A549 treated with AZD9567 at 1 μM for 4 hours (cell line): ENCODE data around the gene RNF115. TPM values are rescaled to one million over a fixed set of nuclear protein-coding genes. Genes with fewer than 3 reads are reported as not detected.

Source experiments
- total RNA-seq: library from RNA; stranded (reverse); fragments of 200-300 nt; extraction: Qiagen RNA extraction; gene quantifications from 5 replicates; pipeline ENCODE4 v1.2.3, GENCODE V29; 2022; ENCODE audit not compliant: insufficient read depth

Gene RNF115
- 12.3 to 15.7 TPM (median 12.3 TPM) in 5 replicates for total RNA-seq

DNA sequence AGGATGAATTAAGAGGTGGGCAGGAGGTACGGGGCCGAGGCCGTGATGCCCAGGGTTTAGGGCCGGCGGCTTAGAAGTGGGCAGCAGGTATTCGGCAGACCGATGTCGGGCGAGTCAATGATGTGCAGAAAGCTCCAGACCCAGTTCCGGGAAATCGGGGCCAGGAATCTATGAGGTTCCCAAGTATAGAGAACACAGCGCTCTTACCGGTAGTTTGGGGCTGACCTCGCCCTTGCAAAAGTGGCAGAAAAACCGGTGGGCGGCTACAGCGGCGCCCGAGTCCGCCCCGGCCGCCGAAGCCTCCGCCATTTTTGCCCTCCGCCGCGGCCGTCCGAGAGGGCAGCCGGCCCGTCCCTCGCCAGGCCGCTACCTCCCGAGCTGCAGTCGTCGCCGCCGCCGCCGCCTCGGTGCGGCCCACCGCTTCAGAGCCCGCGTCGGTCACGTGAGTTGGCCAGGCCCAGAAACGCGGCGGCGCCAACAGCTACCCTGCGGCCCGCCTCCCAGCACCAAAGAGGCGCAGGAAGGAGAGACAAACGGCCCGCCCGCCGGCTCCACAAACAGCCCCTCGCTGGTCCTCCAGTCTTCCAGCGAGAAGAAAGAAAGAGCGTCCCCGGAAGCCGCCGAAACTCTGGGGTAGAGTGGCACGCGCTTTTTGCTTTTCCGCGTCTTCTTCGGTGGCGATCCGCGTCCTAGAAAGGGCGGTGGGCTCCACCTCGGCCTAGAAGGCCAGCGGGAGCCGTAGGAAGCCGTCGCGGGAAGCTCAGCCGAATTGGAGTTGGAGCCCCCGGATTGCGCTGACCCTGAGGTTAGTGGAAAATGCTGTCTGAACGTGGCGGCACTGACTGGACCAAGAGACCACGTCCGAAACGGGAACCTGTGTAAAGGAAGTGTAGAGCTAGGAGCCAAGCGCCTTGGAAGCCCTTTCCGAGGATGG lies at the start of gene RNF115, which contains the start of gene POLR3C:
TSS of gene RNF115 (minus strand) at position 531 of the 934 bp plus-strand sequence. CDS start at position 309, 222 bp downstream.
TSS of gene POLR3C (plus strand) at position 636 of the 934 bp plus-strand sequence. CDS start 1,577 bp downstream, outside the sequence.

DNA sequence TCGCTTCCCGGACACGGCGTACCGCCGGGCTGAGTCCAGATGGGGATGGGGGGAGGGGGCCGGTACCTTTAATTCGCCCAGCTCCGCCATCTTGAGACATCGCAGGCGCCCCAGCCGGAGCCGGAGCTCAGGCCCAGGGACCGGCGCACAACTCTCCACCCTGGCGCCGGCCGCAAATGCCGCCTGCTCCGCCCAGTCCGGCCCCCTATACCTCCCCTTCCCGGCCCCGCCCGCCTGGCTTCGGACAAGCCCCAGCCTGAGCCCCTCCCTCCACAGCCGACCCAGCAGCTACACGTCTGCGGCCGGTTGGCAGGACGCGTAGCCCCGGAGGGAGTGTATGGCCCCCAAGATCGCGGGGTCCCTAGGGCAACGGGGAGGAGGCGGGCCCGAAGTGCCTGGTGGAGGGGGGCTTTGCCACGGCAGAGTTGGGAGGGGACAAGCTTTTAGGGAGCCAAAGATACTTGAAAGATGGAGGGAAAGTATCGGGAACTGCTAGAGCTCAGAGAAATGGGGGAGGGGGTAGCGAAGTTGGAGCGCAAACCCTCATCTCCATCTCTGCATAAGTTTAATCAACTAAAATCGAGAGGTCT lies 35.1 kb upstream of the RNF115 start, which contains the start of gene PIAS3:
TSS of gene PIAS3 (minus strand) at position 181 of the 590 bp plus-strand sequence. CDS start at position 90, 91 bp downstream.

DNA sequence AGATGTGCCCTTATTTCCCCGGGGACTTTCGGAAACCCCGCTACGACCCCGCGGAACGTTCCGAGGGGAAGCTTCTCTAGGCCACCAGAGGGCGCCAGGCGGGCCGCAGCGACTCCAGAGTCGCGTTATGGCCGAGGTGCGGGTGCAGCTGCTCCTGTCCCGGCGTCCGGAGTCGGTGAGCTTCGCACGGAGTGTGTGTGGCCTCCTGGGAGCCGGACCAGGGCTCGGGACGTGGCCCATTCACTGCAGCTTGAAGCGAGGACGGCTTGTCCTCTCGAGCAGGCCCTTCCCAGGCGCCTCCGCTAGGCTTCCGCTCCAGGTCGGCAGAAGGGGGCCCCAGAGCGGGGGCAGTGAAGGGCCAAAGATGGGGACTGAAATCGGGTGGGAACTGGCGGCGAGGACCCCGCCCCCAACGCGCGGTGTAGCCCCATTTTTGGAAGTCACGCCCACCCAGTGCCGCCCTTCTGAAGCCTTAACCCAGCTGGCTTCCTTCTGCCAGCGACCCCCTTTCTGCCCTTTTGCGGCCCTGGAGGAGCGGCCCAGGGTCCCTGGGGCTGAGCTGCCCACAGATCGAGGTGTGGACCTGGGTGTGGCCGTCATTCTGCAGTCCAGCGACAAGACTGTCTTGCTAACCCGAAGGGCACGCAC lies 21.7 kb upstream of the RNF115 start, which contains the start of gene NUDT17:
TSS of gene NUDT17 (plus strand) at position 117 of the 648 bp plus-strand sequence. CDS start at position 128, 11 bp downstream.

DNA sequence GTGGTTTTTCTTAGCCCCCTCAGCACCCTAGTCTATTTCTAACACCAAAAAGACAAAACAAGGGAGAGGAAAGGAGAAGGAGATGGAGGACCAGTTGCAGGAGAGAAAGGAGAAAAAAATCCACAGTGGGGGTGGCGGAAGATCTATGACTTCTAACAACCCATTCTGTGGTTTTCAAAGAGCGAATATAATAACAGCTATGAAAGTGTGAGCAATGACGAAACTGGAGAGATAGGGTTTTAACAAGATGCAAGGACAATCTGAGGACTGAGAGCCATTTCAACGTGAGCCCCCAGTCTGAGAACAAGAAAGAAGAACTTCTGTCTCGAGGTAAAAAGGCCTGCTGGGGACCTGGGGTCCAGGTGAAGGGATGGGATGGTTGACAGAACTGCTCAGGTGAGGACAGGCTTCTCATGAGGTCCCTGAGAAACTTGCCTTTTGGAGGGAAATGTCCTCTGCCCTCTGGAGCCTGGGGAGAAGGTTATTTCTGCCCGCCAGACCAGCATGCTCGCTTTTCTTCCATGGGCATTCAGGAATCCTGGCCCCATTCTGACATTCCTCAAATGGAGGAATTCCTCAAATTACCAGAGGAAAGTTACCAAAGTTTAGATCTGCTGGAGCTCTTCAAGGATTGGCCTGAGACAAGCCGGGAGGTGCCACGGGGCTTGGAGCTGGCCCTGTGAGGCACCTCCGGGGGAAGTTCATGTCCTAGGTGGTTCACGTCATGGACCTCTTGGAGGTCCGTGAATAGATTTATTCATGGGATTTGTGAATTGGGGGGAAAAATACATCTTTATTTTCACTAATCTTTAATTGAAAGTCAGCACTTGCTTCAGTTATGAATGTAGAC lies 104.4 kb downstream of the RNF115 start, which contains the start of gene CD160:
TSS of gene CD160 (plus strand) at position 270 of the 850 bp plus-strand sequence. CDS start 8,829 bp downstream, outside the sequence.

DNA sequence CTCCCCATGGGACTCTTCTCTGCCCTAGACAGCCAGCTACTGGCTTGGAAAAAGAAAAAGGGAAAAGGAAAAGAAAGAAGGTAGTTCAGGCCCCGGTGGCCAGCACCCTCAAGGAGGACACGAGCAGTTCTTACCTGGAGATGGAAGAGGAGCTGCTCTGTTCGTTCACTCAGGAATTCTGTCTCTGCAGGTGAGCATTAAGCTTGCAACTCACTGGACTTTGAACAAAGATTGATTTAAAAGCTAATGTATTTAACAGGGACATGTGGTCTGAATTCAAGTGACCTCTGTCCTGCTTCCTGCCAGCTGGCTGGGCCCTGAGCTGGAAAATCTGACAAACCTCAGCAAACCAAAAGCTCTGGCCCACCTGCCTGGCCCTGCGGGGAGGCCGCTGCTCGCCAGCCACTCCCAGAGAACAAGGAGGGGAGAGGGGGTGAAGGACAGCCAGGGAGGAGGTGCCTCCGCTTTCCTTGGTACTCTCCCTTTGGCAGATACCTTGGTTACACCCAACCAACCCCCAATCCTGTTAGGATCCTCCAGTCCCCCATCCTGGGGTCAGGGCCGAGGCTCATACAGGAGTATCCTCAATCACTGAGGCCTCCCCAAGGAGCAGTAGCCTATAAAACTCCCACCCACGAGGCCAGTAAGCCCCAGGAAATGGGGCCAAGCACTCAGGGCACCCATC lies 116.6 kb downstream of the RNF115 start, which contains the start of gene PDZK1:
TSS of gene PDZK1 (minus strand) at position 186 of the 685 bp plus-strand sequence. CDS start 19,347 bp downstream, outside the sequence.

Other genes starting within 250 kb of the RNF115 start
- gene GPR89A, start 216.1 kb downstream of the RNF115 start, total RNA-seq: 13.6 to 23.7 TPM (median 15.6 TPM) in 5 replicates
- gene PDZK1, start 116.7 kb downstream of the RNF115 start, total RNA-seq: 0.57 to 0.85 TPM (median 0.74 TPM) in 4 of 5 replicates, not detected in the other
- gene CD160, start 104.6 kb downstream of the RNF115 start, total RNA-seq: not detected in 5 replicates
- 33.2 to 43.4 TPM (median 36.7 TPM) in 5 replicates for gene POLR3C, start 105 bp upstream of the RNF115 start, total RNA-seq
- 5.1 to 6.4 TPM (median 5.9 TPM) in 5 replicates for gene NUDT17, start 21.5 kb upstream of the RNF115 start, total RNA-seq
- gene PIAS3, start 35.0 kb upstream of the RNF115 start, total RNA-seq: 31.8 to 47.9 TPM (median 37.4 TPM) in 5 replicates
- gene ANKRD35, start 61.8 kb upstream of the RNF115 start, total RNA-seq: not detected in 5 replicates
- 0.58 to 1.3 TPM (median 0.92 TPM) in 4 of 5 replicates, not detected in the other for gene ITGA10, start 86.0 kb upstream of the RNF115 start, total RNA-seq
- gene PEX11B, start 94.6 kb upstream of the RNF115 start, total RNA-seq: 31.0 to 36.0 TPM (median 33.0 TPM) in 5 replicates
- 188 to 233 TPM (median 231 TPM) in 5 replicates for gene RBM8A, start 103.4 kb upstream of the RNF115 start, total RNA-seq
- gene LIX1L, start 133.9 kb upstream of the RNF115 start, total RNA-seq: 9.8 to 15.5 TPM (median 10.1 TPM) in 5 replicates
- 0.16 to 0.27 TPM (median 0.18 TPM) in 4 of 5 replicates, not detected in the other for gene ANKRD34A, start 140.5 kb upstream of the RNF115 start, total RNA-seq
- gene POLR3GL, start 140.6 kb upstream of the RNF115 start, total RNA-seq: 10.9 to 13.8 TPM (median 11.5 TPM) in 5 replicates
- 0.14 to 2.3 TPM (median 0.22 TPM) in 5 replicates for gene TXNIP, start 172.5 kb upstream of the RNF115 start, total RNA-seq
- not detected in 5 replicates for gene HJV, start 197.6 kb upstream of the RNF115 start, total RNA-seq